ENCODE data around the gene DENND1B. TPM values are rescaled to one million over a fixed set of nuclear protein-coding genes. Genes with fewer than 3 reads are reported as not detected.

DENND1B gene
- total and polyA plus RNA-seq, 5 donors, result 4.1 to 27.6 (median 26.8) TPM

DNA sequence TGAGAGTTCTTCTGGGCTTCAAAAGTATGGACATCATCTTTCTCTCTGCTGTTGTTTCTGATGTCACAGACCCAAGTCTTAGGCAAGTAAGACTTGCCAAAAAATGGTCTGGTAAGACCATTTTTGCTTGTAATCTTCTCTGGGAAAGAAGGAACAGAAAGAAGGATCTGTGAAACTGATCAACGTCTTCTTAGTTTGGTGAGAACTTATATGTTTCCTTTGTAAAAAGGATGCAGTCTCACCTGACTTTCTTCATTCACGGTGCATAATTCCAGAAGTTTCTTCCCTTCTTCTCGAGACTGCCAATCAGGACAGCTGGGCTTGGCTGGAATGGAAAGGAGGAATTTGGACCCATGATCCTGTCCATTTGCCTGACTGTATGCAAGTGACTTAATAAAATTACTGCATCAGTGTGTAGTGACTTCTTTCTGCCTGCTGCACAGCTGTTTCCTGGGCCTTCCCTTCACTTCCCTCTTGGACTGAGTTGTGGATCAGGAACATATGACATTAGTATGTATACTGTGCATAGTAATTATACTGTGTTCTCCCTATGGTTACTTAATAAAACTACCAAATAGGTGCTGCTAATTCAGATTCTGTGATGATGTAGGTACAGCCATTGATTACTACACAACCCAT lies 7.6 kb upstream of the DENND1B start:
- Histone ChIP-seq H3K9me3 (ENCODE audit: control insufficient read depth, low read length) (no peaks in the 10 kb centered on the region), H3K4me1 (ENCODE audit: control insufficient read depth, insufficient read depth, low read length) (no peaks in the 10 kb centered on the region), H3K27ac (ENCODE audit: low read length) (no peak overlapping the region), H3K27me3 (ENCODE audit: control insufficient read depth, insufficient read depth) (no peaks in the 10 kb centered on the region), H3K4me3 (ENCODE audit: low read length) (no peak overlapping the region)
- DNase-seq (no peak), ATAC-seq (no peak)
- 66% methylated on average over 3 of the region's 3 CpGs for WGBS
- intact Hi-C loops (cut with DNase I), result loop anchor here in 1 of 4 donors (10.0 kb wide), 1 partner anchor 168 kb away; no protein-coding TSS in a partner anchor

DNA sequence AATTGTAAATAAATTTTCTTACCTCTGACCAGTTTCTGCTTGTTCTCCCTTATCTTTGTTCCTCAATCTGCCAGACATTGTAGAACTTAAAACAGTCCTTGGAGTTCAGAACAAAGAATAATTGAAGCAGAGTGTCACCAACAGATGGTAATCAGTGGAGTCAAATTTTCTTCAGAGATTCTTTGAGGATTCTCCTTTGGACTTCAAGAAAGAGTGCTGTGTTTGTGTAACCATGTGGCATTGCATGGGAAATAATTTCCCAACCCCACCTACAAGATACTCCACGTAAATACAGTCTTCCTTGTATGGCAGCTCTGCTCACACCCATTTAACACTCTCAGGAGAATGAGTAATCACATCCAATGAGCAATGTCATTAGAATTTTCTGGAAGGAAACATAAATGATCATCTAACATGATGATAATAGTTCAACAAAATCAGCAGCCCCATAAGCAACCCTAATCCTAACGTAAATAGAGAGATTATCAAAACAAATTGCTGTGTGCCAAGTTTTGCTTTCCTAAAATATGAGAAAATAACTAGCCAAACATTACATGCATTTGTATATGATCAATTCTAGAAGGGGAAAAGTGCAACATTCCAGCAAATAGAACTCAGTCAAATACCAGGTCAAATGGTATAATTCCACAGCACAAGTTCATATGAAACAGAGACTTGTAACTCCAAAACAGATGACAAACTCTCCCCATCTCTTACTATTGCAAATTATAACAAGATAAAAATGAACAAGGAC lies 6.9 kb upstream of the DENND1B start:
- WGBS, result 74% methylated on average over 2 of the region's 2 CpGs
- no peak for DNase-seq
- Histone ChIP-seq H3K4me1 (ENCODE audit: control insufficient read depth, insufficient read depth, low read length) (no peaks in the 10 kb centered on the region), H3K9me3 (ENCODE audit: control insufficient read depth, low read length) (no peaks in the 10 kb centered on the region), H3K4me3 (ENCODE audit: low read length) (no peak overlapping the region), H3K27ac (ENCODE audit: low read length) (no peak overlapping the region), H3K27me3 (ENCODE audit: control insufficient read depth, insufficient read depth) (no peaks in the 10 kb centered on the region)
- intact Hi-C loops (cut with DNase I), result loop anchor here in 1 of 4 donors (10.0 kb wide), 1 partner anchor 167 kb away; no protein-coding TSS in a partner anchor
- no peak for ATAC-seq

DNA sequence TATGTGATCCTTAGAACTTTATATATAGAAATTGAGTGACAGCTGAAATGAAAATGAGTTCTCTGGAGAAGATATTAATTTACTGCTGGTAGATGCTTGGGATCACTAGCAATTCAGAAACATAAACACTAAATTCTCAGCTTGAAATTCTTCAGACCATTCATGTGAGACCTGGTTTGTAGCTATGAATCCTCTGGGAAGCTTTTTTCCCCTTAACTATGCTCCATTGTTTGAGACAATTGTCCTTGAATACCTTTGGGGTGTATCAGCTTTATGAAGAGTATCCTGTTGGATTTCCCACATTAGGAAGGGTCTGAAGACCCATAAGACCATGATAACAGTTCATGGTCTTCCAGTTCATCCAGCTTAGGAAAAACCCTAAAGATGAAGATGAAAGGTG lies 4.6 kb upstream of the DENND1B start:
- DNase-seq, result no peak
- Histone ChIP-seq H3K4me1 (ENCODE audit: control insufficient read depth, insufficient read depth, low read length) (peaks cover 5% of the 10 kb centered on the region), H3K4me3 (ENCODE audit: low read length) (no peak overlapping the region), H3K27me3 (ENCODE audit: control insufficient read depth, insufficient read depth) (no peaks in the 10 kb centered on the region), H3K27ac (ENCODE audit: low read length) (no peak overlapping the region), H3K9me3 (ENCODE audit: control insufficient read depth, low read length) (no peaks in the 10 kb centered on the region)
- intact Hi-C loops (cut with DNase I), result loop anchor here in 1 of 4 donors (10.0 kb wide), 1 partner anchor 165 kb away; no protein-coding TSS in a partner anchor
- no peak for ATAC-seq

DNA sequence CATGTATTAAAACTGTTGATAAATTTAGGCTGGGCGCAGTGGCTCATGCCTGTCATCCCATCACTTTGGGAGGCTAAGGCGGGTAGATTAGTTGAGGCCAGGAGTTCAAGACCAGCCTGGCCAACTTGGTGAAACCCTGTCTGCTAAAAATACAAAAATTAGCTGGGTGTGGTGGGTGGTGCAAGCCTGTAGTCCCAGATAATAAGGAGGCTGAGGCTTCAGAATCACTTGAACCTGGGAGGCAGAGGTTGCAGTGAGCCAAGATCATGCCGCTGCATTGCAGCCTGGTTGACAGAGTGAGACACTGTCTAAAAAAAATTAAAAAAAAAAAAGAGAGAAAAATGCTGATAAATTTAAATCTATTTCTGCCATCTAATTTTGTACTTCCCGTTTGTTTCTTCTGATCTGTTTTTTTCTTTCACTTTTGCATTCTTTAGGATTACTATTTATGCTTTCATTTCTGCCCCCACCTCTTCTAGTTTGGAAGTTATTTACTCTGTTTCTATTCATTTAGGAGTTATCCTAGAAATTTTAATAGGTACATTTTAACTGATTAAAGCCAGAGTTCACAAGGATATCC lies 3.2 kb upstream of the DENND1B start:
- no peaks in the 10 kb centered on the region for H3K9me3 ChIP-seq (ENCODE audit: control insufficient read depth, low read length)
- H3K27ac ChIP-seq (ENCODE audit: low read length), result no peak overlapping the region
- H3K27me3 ChIP-seq (ENCODE audit: control insufficient read depth, insufficient read depth), result no peaks in the 10 kb centered on the region
- WGBS, result 77% methylated on average over 4 of the region's 4 CpGs
- H3K4me1 ChIP-seq (ENCODE audit: control insufficient read depth, insufficient read depth, low read length), result peaks cover 5% of the 10 kb centered on the region
- ATAC-seq (no peak), DNase-seq (no peak)
- no peak overlapping the region for H3K4me3 ChIP-seq (ENCODE audit: low read length)
- intact Hi-C loops (cut with DNase I), result no loop called here

DNA sequence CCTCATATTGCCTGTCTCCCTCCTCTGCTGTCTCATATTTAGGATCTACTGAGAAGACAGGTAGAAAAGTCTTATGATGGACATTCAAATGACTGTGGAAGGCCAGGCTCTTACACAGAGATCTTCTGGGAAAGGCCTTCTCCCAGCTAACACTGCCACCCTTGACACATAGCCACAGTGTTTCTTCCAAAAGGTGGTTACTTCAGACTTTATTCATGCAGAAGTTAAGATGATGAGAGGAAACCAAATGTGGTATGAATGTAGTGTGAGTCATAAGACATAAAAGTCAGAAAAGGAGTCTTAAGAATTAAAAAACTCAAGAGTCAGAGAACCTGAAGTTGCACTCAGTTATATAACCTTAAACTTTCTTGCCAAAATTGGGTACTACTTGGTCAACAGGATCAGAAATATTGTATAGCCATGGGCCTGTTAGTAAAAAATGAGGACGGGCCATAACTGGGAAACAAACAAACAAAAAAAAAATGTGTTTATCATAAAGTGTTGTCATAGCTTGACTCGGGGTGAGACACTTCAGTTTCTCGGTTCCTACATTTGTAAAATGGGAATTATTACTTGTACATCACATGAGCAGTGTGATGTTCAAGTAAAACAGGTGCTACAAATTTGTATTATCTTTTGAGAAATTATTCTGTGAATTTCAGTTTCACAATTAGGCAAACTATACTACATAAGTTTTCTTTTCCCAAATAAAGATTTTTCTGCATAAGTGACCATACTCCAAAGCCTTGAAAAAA lies 1.2 kb upstream of the DENND1B start:
- DNase-seq, result no peak
- Histone ChIP-seq H3K27me3 (ENCODE audit: control insufficient read depth, insufficient read depth) (no peaks in the 10 kb centered on the region), H3K4me3 (ENCODE audit: low read length) (no peak overlapping the region), H3K27ac (ENCODE audit: low read length) (no peak overlapping the region), H3K4me1 (ENCODE audit: control insufficient read depth, insufficient read depth, low read length) (peaks cover 8% of the 10 kb centered on the region), H3K9me3 (ENCODE audit: control insufficient read depth, low read length) (no peaks in the 10 kb centered on the region)
- ATAC-seq, result no peak
- WGBS, result 65% methylated on average over 3 of the region's 3 CpGs
- intact Hi-C loops (cut with DNase I), result no loop called here

DNA sequence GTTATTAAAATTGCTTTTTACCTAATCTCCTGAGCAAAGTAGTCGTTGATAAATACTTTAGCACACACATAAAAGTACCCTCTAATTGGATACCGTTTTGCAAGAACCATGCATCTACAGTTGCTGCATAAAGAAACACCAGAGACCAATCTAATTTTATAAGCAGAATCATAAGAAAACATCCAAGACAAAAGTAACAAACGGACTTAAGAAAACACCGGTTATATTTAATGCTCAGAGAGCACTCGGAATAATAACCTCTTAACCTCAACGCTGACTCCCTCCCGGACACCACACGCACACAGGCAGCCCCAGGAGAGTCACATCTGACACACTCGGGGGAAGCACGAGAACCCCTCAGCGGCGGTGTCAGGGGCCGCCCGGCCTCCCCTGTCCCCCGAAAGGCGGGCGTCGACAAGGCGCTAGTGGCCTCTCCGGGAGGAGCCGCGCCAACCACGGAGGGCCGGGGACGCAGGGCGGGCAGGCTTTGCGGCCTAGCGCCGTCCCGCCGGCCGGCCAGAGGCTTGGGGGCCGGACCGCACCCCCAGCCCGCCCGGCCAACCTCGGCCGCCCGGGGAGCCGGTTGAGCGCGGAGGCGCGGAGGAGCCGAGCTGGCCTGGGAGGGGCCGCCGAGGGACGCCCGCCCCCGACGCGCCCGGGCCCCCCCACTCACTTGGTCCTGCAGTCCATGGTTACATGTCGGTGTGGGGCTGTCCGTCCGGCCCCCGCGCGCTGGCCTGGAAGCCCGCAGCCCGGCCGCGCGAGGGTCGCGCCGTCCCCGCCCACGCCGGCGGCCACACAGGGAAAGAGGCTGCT lies 606 bp downstream of the DENND1B start:
- Histone ChIP-seq H3K9me3 (ENCODE audit: control insufficient read depth, low read length) (no peaks in the 10 kb centered on the region), H3K4me3 (ENCODE audit: low read length) (peak overlapping the region; percentile 97), H3K4me1 (ENCODE audit: control insufficient read depth, insufficient read depth, low read length) (peaks cover 8% of the 10 kb centered on the region), H3K27me3 (ENCODE audit: control insufficient read depth, insufficient read depth) (no peaks in the 10 kb centered on the region), H3K27ac (ENCODE audit: low read length) (peak overlapping the region; percentile 97)
- WGBS, result under 1% methylated on average over 71 of the region's 71 CpGs
- DNase-seq (peak; percentile 63 to 86 (median 84)), ATAC-seq (peak; percentile 90)
- intact Hi-C loops (cut with DNase I), result no loop called here

- intact Hi-C loops (cut with DNase I), result no loop called here
- Histone ChIP-seq H3K4me3 (ENCODE audit: low read length) (peak overlapping the region; percentile 97), H3K9me3 (ENCODE audit: control insufficient read depth, low read length) (no peaks in the 10 kb centered on the region), H3K27me3 (ENCODE audit: control insufficient read depth, insufficient read depth) (no peaks in the 10 kb centered on the region), H3K4me1 (ENCODE audit: control insufficient read depth, insufficient read depth, low read length) (peaks cover 8% of the 10 kb centered on the region), H3K27ac (ENCODE audit: low read length) (no peak overlapping the region)
- DNase-seq (no peak), ATAC-seq (no peak)
- WGBS, result 14% methylated on average over 2 of the region's 2 CpGs
These were observed 1.4 kb downstream of the DENND1B start for GRCh38 chr1:197773856-197774255.

GRCh38 chr1:197771904-197772556 lies 3.2 kb downstream of the DENND1B start:
- ATAC-seq (no peak), DNase-seq (no peak)
- Histone ChIP-seq H3K27ac (ENCODE audit: low read length) (no peak overlapping the region), H3K4me3 (ENCODE audit: low read length) (no peak overlapping the region), H3K4me1 (ENCODE audit: control insufficient read depth, insufficient read depth, low read length) (peaks cover 10% of the 10 kb centered on the region), H3K9me3 (ENCODE audit: control insufficient read depth, low read length) (no peaks in the 10 kb centered on the region), H3K27me3 (ENCODE audit: control insufficient read depth, insufficient read depth) (no peaks in the 10 kb centered on the region)
- WGBS, result 74% methylated on average over 6 of the region's 6 CpGs
- intact Hi-C loops (cut with DNase I), result no loop called here

- Histone ChIP-seq H3K9me3 (ENCODE audit: control insufficient read depth, low read length) (no peaks in the 10 kb centered on the region), H3K27me3 (ENCODE audit: control insufficient read depth, insufficient read depth) (no peaks in the 10 kb centered on the region), H3K4me3 (ENCODE audit: low read length) (no peak overlapping the region), H3K27ac (ENCODE audit: low read length) (no peak overlapping the region), H3K4me1 (ENCODE audit: control insufficient read depth, insufficient read depth, low read length) (peaks cover 10% of the 10 kb centered on the region)
- intact Hi-C loops (cut with DNase I), result no loop called here
- 98% methylated on average over 2 of the region's 2 CpGs for WGBS
- ATAC-seq (no peak), DNase-seq (no peak)
These were observed 3.9 kb downstream of the DENND1B start for GRCh38 chr1:197771386-197771785.

DNA sequence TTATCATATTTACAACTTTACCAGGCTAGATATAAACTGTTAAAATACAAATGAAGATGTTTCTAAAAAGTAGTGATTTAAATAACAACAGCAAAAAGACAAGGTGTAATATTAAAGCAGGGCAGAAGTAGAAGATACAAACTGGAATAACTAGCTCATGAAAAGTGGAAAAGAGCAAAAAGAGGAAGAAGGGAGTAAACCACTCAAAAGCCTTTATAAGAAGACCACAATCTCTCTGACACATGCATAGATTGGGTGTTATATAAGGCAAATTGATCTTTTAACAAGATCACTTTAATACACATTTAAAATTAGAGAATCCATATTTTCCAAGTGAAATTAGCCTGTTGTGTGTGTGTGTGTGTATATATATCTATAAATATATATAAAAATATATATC lies 5.0 kb downstream of the DENND1B start:
- DNase-seq, result no peak
- no peak for ATAC-seq
- no peak overlapping the region for H3K4me3 ChIP-seq (ENCODE audit: low read length)
- peaks cover 6% of the 10 kb centered on the region for H3K4me1 ChIP-seq (ENCODE audit: control insufficient read depth, insufficient read depth, low read length)
- no peaks in the 10 kb centered on the region for H3K27me3 ChIP-seq (ENCODE audit: control insufficient read depth, insufficient read depth)
- no peak overlapping the region for H3K27ac ChIP-seq (ENCODE audit: low read length)
- intact Hi-C loops (cut with DNase I), result no loop called here
- no peaks in the 10 kb centered on the region for H3K9me3 ChIP-seq (ENCODE audit: control insufficient read depth, low read length)
